NT2/D1 (cell line): ENCODE data around the gene MRPL38.

ENCODE experiments used
- YY1 ChIP-seq: IDR thresholded peaks from 2 replicates; pipeline ENCODE4 v1.6.1; 2011; ENCODE audit not compliant: insufficient read length, insufficient read depth
- ZNF274 ChIP-seq: IDR thresholded peaks from 2 replicates; pipeline ENCODE4 v1.6.1; 2011; ENCODE audit warnings: mild to moderate bottlenecking, low read depth, low read length

DNA sequence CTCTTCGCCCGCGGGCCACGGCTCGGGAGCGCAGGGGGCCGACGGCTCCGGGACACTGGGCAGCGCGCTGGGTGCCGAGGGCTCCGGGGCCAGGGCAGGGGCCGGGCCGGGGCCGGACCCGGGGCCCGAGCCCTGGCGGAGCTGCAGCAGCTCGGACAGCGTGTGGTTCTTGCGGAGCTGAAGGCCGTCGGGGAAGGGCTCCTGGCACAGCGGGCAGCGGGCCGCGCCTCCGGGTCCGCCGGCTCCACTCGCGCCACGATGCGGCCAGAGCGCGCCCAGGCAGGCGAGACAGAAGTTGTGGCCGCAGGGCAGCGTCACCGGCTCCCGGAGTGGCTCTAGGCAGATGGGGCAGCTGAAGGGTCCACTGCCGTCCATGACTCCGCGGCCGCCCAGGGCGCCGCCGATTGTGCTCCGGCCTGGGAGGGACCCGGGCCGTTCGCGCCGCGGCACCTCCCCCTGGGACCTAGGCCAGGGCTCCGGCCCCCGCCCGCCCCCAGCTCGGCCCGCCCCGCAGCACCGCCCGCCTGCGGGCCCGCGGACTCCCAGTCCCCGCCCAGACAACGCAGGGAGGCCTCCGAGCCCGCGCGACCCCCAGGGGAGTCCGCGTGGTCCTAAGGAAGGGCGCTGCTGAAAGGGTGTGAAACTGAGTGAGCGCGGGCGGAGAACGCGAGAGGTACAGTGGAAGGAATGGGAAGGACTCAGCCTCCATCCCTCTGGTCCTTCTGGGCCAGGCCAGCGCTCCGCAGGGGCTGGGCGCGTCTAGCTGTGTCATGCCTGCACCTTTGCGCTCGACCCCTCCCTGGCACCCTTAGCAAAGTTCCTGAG, 26.3 kb downstream of the MRPL38 start, which contains the start of gene TRIM47:
- TF ChIP-seq ZNF274 (no peak), YY1 (no peak)
